Type B pancreatic cell (in vitro differentiated cells): ENCODE results near the gene BRD2. TPM values are rescaled to one million over a fixed set of nuclear protein-coding genes. Genes with fewer than 3 reads are reported as not detected.

Experiments used
- DNase-seq: peaks from one replicate; pipeline ENCODE4 v3.0.0; 2021; ENCODE audit warnings: mixed read lengths; ENCODE audit not compliant: unreplicated experiment; ENCODE audit errors: extremely low spot score
- H3K27ac Mint-ChIP-seq: 2 replicates; pipeline ENCODE4 v1.8.0; 2021; ENCODE audit warnings: mild to moderate bottlenecking, mixed read lengths
- H3K27me3 Mint-ChIP-seq: 2 replicates; pipeline ENCODE4 v1.8.0; 2021; ENCODE audit warnings: mixed read lengths
- H3K36me3 Mint-ChIP-seq: 2 replicates; pipeline ENCODE4 v1.8.0; 2021; ENCODE audit warnings: mixed read lengths
- H3K4me1 Mint-ChIP-seq: one replicate; pipeline ENCODE4 v1.8.0; 2021; ENCODE audit warnings: mixed read lengths; ENCODE audit not compliant: unreplicated experiment
- H3K4me3 Mint-ChIP-seq: 2 replicates; pipeline ENCODE4 v1.8.0; 2021; ENCODE audit warnings: mild to moderate bottlenecking, mixed read lengths
- H3K9me3 Mint-ChIP-seq: 2 replicates; pipeline ENCODE4 v1.8.0; 2021; ENCODE audit warnings: mixed read lengths
- CTCF ChIP-seq: fragments of 200-600 bp; sonication (generic); conservative IDR thresholded peaks from 2 replicates; pipeline ENCODE4 v1.5.0; 2021; ENCODE audit warnings: antibody characterized with exemption, mild to moderate bottlenecking
- total RNA-seq: library from RNA; stranded (reverse); gene quantifications from 2 replicates; pipeline ENCODE4 v1.2.1, GENCODE V29; 2021; ENCODE audit warnings: low replicate concordance

The BRD2 gene
- total RNA-seq, 1 donor from 2014 or later = 241 TPM

GRCh38 chr6:33029328-33030184 lies 61.2 kb downstream of the BRD2 start:
- no peak for DNase-seq
- Mint-ChIP-seq H3K4me1 (no peaks in the 10 kb centered on the region), H3K27ac (no peak overlapping the region), H3K4me3 (no peak overlapping the region), H3K27me3 (peaks cover 64% of the 10 kb centered on the region), H3K36me3 (no peaks in the 10 kb centered on the region), H3K9me3 (no peaks in the 10 kb centered on the region)
- TF ChIP-seq CTCF = no peak

- no peak overlapping the region for H3K27ac Mint-ChIP-seq
- H3K27me3 Mint-ChIP-seq = peaks cover 68% of the 10 kb centered on the region
- H3K4me1 Mint-ChIP-seq = no peaks in the 10 kb centered on the region
- H3K36me3 Mint-ChIP-seq = no peaks in the 10 kb centered on the region
- H3K9me3 Mint-ChIP-seq = no peaks in the 10 kb centered on the region
- no peak for DNase-seq
- H3K4me3 Mint-ChIP-seq = no peak overlapping the region
- TF ChIP-seq CTCF = no peak
Measured at GRCh38 chr6:33030245-33030644, 61.9 kb downstream of the BRD2 start.

Other genes starting within 250 kb of the BRD2 start
- gene HLA-DQA2, start 227.2 kb upstream of the BRD2 start, total RNA-seq = not detected in 2 replicates
- gene HLA-DQB2, start 205.1 kb upstream of the BRD2 start, total RNA-seq = not detected in 2 replicates
- 0.88 TPM in 1 of 2 replicates, not detected in the other for gene HLA-DOB, start 151.6 kb upstream of the BRD2 start, total RNA-seq
- 22.0 and 49.7 TPM in 2 replicates for gene TAP2, start 129.9 kb upstream of the BRD2 start, total RNA-seq
- 17.3 and 36.8 TPM in 2 replicates for gene PSMB8, start 124.5 kb upstream of the BRD2 start, total RNA-seq
- 16.7 and 38.4 TPM in 2 replicates for gene TAP1, start 114.9 kb upstream of the BRD2 start, total RNA-seq
- 5.7 and 16.9 TPM in 2 replicates for gene PSMB9, start 114.4 kb upstream of the BRD2 start, total RNA-seq
- gene HLA-DMB, start 27.6 kb upstream of the BRD2 start, total RNA-seq = 0.43 and 0.80 TPM in 2 replicates
- 1.5 and 2.0 TPM in 2 replicates for gene HLA-DMA, start 15.5 kb upstream of the BRD2 start, total RNA-seq
- gene HLA-DOA, start 41.0 kb downstream of the BRD2 start, total RNA-seq = 0.52 and 2.5 TPM in 2 replicates
- 1.3 and 2.6 TPM in 2 replicates for gene HLA-DPA1, start 105.1 kb downstream of the BRD2 start, total RNA-seq
- gene HLA-DPB1, start 107.4 kb downstream of the BRD2 start, total RNA-seq = 10.9 and 27.3 TPM in 2 replicates
- gene COL11A2, start 223.9 kb downstream of the BRD2 start, total RNA-seq = 1.3 and 11.9 TPM in 2 replicates
- 49.2 and 61.9 TPM in 2 replicates for gene RXRB, start 232.1 kb downstream of the BRD2 start, total RNA-seq
- gene SLC39A7, start 232.3 kb downstream of the BRD2 start, total RNA-seq = 147 and 202 TPM in 2 replicates
- gene HSD17B8, start 236.1 kb downstream of the BRD2 start, total RNA-seq = 13.9 and 15.7 TPM in 2 replicates
- gene RING1, start 239.9 kb downstream of the BRD2 start, total RNA-seq = 44.5 and 60.4 TPM in 2 replicates